Ishikawa (cell line): Measurements from ENCODE around the gene GRIN1.

Experiments
- CEBPB ChIP-seq: IDR thresholded peaks from 2 replicates; pipeline ENCODE4 v1.6.1; 2012
- CREB1 ChIP-seq: IDR thresholded peaks from 2 replicates; pipeline ENCODE4 v1.6.1; 2012; ENCODE audit warnings: low read depth
- EGR1 ChIP-seq: IDR thresholded peaks from 2 replicates; pipeline ENCODE4 v1.6.1; 2012
- EP300 ChIP-seq: IDR thresholded peaks from 2 replicates; pipeline ENCODE4 v1.6.1; 2012; ENCODE audit warnings: borderline replicate concordance
- MAX ChIP-seq: IDR thresholded peaks from 2 replicates; pipeline ENCODE4 v1.6.1; 2012
- NFIC ChIP-seq: IDR thresholded peaks from 2 replicates; pipeline ENCODE4 v1.6.1; 2012
- RAD21 ChIP-seq: IDR thresholded peaks from 2 replicates; pipeline ENCODE4 v1.6.1; 2012; ENCODE audit warnings: low read depth
- REST ChIP-seq: IDR thresholded peaks from 2 replicates; pipeline ENCODE4 v1.6.1; 2012; ENCODE audit warnings: low read depth, mild to moderate bottlenecking
- TAF1 ChIP-seq: IDR thresholded peaks from 2 replicates; pipeline ENCODE4 v1.6.1; 2012; ENCODE audit warnings: low read depth, mild to moderate bottlenecking
- TCF12 ChIP-seq: IDR thresholded peaks from 2 replicates; pipeline ENCODE4 v1.6.1; 2012; ENCODE audit warnings: low read depth
- TEAD4 ChIP-seq: IDR thresholded peaks from 2 replicates; pipeline ENCODE4 v1.6.1; 2012
- YY1 ChIP-seq: IDR thresholded peaks from 2 replicates; pipeline ENCODE4 v1.6.1; 2012; ENCODE audit warnings: low read depth
- ZBTB7A ChIP-seq: IDR thresholded peaks from 2 replicates; pipeline ENCODE4 v1.6.1; 2012; ENCODE audit warnings: low read depth
- TF ChIP-seq, protein P1 (sequence below): IDR thresholded peaks from 2 replicates; pipeline ENCODE4 v1.6.1; 2012

- TF ChIP-seq MAX (no peak), REST (no peak), EP300 (no peak), YY1 (no peak), CEBPB (no peak), RAD21 (no peak), NFIC (no peak), ZBTB7A (no peak), EGR1 (no peak), CREB1 (no peak), TEAD4 (no peak), TAF1 (no peak), TCF12 (no peak)
- TF ChIP-seq, protein P1, sequence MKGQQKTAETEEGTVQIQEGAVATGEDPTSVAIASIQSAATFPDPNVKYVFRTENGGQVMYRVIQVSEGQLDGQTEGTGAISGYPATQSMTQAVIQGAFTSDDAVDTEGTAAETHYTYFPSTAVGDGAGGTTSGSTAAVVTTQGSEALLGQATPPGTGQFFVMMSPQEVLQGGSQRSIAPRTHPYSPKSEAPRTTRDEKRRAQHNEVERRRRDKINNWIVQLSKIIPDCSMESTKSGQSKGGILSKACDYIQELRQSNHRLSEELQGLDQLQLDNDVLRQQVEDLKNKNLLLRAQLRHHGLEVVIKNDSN, result no peak
Observed at GRCh38 chr9:137107982-137108381, 31.0 kb upstream of the GRIN1 start.
